Effector CD4-positive, alpha-beta T cell (primary cell): ENCODE data around the gene NEDD8.

Experiments used
- DNase-seq: peaks from one replicate; pipeline ENCODE4 v3.0.0-alpha.2; 2020

Gene NEDD8

DNA sequence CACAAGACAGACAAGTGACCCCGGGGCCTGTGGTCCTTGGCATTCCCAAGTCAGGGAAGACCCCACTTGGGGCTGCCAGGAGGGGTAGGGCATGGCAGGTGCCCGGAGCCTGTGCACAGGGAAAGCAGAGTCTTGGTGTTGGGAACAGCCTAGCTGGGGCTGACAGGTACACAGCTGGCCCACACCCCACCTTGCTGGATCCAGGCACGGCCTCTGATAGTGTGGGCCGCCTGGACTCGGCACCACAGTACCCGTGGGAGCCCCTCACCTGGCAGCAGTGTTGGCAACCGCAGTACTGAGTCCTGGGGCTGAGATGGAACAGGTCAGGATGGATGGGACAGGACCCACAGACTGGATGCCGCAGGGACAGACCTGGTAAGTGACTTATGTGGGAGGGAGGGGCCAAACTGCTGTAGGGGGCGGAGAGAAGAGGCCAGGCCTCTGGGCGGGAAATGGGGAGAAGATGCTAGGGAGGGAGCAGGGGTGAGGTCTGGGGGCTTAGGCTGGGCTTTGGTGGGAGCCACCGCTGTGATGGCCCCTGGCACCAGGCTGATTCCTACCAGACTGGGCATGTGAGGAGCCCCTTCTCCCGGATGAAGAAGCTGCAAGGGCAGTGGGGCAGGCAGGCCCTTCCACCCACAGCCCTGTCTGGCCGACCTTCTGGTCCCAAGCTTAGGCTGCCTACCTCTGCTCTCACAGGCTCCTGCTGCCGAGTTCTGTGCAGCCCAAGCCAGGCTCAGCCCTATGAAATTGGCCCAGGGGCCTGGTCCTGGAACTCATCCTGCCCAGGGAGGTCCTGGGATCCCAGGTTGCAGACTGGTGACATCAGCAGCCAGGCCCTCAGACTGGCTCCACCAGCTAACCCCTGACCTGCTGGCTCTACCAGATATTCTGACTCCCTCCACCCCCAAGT lies 30.9 kb upstream of the NEDD8 start, which contains the start of gene TGM1:
TSS of gene TGM1 (minus strand) at position 357 of the 913 bp plus-strand sequence. CDS start 825 bp downstream, outside the sequence.
- DNase-seq: no peak

DNA sequence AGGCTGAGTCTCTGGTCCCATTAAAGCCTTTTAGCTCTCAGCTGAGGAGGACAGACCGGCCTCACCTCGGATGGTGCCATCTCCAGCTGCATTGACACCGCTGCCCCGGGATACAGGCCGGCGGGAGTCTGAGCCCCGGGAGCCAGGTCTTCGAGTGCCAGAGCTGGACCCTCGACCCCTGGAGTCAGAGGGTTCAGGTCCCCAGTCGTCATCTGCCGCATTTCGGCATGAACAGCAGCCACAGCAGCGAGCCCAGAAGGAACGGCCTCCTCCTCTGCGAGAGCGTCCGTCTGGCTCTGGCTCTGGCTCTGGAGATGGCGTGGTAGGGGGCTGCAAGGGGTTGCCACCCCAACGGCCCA lies 29.8 kb upstream of the NEDD8 start:
- DNase-seq: no peak

DNA sequence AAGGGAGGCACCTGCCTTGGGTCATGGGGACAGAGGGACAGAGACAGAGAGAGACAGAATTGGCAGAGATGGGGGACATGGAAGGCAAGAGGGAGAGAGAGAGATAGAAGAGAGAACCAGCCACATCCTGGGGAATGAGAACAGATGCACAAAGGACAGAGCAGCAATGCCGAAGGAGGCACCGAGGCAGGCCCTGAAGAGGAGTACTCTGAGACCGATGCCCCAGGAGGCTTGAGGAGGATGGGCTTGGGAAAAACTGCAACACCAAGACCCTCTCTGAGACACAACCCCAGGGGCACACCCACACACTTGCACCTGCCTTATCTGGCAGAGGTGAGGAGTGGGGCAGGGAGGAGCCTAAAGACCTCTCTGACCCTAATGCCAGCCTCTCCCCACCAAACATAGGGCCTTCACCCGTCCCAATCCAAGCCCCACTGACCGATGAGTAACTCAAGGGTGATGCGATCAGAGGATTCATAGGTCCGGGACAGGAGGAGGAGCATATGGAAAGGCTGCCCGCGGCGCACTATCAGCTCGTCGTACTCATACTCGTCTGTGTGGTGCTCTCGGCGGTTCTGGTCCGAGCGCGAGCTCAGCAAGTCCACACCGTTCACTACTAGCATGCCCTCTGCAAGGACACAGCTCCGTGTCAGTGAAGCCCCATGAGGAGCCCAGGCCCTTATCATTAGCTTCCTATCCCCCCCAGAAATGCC lies 29.2 kb upstream of the NEDD8 start:
- no peak for DNase-seq

DNA sequence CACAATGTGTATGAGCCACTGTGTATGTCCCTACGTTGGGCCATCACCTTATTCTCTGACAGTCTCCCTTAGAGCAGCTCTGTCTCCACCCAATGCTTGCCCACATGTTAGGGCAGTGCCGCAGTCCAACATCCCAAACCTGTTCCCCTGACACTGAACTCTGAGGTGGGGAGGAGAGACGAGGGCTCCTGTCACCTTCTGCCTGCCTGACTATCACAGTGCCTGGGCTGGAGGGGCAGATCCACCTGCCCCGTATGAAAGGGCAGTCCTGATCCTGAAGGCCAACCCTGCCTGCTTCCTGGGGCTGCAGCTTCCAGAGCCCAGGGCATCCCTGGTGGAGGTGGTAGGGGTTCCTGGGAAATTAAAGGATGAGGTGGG lies 28.6 kb upstream of the NEDD8 start:
- DNase-seq: no peak

DNA sequence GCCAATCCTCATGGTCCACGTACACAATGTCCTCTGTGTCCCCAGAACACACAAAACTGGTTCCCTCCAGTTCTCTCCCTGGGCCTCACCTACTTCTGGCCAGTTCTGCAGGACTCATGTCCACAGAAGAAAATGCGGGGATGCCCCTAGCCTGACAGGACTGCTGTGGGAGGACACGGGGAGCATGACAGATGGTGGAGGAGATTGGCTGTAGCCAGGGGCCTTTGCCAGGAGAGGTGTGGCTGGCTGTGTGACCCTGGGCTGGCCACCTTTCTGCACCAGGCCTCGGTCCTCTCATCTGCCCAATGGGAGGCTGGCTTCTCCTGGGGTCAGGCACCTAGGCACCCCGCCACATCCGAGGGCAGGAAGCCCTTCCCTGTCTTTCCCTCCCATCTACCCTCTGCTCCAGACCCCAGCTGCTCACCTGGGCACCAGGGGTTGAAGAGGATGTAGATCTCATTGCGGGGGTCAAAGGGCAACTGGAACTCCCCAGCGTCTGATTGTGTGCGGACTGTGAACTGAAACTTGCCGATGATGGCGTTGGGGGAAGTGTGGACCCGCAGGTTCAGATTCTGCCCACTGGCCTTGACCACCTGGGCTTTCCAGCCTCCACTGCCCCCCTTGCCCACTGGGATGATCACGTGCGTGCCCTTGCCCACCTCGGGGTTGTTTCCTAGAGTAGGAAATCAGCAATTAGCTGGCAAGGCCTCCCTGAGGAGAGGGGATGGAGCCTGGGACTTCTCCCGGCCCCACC lies 28.0 kb upstream of the NEDD8 start:
- DNase-seq: no peak

DNA sequence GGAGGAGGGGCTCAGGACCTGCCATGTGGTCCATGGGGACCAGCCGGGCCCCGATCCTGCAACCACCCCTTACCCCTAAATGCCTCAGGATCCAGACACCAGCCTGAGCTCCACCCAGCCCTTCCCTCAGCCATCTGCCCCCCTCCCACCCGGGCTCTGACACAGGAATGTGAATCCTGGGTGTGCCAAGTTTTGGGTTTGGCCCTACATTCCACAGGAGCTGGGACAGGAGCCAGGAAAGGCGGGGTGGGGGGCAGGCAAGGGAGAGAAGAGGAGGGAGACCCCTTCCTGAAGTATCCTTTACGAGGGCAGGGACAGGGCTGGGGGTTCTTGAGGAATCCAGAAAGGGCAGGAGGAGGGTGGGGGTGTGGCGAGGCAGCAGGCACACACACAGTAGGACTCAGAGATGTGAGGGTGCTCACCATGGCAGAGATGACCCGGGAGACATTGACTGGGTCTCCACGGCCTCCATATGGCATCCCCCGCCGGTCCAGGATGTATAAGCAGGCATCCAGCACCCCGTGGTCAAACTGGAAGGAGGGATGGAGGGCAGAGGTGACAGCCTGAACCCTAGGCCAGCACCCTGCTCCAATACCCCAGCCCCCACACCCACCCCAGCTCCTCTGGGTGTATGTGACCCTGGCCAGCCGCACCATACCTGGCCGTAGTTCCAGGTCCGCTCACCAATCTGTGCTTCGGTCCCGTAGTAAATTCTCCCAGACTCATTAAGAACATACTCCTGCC lies 27.3 kb upstream of the NEDD8 start:
- DNase-seq: no peak

DNA sequence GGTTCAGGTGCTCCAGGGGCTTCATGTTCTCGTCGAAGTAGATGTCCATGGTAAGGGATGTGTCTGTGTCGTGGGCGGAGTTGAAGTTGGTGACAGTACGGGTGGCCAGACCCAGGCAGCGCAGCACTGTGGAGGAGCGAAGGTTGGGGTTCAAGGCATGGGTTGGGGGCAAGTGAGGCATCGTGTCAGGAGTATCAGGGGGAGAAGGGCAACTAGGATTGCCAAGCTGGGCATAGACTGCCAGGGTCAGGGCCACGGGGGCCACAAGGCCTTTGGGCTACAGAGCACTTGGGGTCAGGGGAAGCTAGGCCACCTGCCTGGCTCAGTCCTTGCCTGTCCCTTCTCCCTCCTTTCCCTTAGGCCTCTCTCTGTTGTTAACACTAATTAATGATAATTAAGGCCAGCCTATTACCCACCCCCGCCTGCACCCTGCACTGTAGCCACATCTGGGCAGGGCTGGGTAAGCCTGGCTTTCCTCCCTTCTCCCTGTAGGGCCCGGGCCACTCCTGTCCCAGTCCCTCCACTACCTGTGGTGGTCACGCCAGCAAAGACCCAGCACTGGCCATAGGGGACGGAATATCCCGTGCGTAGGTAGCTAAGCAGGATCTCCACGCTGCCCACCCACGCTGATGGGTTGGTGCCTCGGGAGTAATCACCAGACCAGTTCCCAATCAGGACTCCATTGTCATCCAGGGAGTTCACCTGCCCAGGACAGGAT lies 26.5 kb upstream of the NEDD8 start:
- no peak for DNase-seq

DNA sequence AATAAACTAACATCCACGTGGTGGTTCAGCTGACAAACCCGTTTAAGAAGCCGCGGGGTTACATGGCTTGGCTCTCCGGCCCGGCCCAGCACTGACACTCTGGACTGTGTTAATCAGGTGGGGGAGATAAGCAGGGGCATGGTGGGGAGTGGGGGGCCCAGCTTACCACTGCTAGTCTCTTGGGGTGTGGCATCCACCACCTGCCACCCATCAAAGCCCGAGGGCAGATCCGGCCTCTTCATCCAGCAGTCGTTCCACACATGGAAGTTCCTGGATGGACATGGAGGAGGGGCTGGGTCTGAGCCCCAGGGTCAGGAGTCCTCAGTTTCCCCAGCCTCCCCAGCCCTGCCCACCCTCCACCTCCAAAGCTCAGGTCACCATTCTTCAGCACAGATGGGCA lies 26.0 kb upstream of the NEDD8 start:
- no peak for DNase-seq

DNA sequence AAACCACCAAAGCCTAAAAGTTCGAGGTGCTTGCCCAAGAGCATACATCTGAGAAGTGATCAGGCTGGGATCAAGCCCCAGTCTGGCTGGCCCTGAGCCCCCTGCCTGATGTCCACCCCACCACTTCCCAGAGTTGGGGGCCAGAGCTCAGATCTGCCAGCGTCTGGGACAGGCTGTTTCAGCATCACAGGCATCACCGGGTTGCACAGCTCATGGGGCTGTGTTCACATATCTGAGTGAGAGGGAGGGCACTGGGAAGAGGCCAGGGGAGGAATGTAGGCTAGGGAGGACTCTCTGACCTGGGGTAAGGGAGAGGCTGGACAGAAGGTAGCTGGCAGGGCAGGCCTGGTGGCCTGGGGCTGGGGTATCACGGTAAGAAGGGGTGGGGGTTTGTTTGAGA lies 24.8 kb upstream of the NEDD8 start:
- no peak for DNase-seq

DNA sequence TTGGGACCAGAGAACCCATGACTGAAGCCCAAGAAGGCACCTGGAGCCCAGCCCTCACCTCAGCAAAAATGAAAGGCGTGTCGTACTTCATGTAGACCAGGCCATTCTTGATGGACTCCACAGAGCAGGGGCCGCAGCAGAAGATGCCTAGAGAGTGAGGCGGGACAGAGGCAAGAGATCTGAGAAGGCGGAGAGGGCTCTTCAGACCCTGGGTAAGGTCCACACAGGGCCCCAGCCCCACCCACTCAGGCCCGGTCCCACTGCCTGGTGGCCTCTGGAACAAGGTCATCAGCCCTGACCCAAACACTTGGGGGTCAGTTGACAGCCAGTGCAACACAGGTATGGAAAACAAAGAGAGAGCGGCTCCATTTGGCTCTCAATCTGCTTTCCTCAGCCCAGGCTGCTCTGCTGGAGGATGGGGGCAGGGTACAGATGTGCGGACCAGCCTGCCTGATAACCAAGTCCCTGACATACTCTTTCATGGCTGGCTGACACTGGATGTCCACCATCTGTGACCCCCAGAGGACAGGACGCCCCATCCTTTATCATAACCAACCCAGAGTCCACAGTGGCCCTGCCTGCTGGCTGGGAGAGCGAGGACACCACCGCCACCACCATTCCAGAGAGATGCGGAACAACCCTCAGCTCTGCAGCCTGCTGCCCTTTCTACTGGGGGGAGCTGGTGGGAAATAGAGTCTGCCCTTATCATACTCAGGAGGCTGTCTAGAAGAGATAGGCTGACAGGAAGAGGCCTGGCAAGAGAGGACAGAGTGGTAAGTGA lies 24.0 kb upstream of the NEDD8 start:
- DNase-seq: no peak

DNA sequence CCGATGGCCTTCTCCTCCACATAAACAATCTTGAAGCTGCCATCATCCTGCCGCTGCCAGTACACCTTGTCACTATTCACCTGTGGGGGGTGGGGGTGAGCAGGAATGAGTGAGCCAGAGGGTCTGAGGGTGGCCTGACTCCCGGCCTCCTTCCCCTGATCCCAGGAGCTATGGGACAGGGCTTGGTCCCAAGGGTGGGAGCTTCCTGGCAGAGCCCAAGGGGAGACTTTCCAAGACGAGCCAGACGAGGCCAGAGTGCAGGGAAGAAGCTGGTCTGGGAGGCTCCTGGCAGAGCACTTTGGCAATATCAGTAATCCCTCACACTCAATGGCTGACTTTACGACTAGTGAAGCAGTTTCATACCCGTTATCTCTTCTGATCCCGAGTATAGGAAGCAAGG lies 23.3 kb upstream of the NEDD8 start:
- DNase-seq: no peak

DNA sequence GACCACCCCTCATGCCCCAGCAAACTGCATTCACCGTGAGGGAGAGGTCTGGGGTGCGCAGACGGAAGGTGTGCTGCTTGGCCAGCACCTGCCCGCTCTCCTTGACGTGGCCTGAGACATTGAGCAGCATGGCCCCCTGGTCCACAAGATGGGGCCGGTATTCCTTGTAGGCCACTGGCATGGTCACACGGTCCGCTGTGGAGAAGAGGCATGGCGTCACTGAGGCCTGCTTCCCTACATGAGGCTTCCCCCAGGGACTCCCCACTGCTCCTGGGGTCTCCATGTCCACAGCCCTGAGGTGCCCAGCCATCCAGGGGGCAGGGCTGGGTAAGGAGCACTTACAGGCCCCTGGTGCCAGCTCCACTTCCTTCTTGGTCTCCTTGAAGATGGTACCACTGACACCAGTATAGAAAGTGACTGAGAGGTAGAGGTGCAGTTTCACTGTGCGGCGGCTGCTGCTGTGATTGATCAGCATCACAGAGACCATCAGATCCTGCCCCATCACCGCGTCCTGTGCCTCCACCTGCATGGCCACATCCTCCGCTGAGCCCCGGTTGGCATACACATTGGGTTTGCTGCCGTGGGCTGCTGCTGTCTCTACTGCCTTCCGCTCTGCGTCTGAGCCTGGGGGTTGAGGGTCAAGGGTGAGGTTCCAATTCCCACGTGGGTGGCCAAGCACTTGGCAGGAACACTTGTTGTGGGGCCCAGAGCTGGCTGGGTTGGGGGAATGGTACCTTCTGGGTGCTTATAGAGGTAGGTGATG lies 22.6 kb upstream of the NEDD8 start:
- no peak for DNase-seq

DNA sequence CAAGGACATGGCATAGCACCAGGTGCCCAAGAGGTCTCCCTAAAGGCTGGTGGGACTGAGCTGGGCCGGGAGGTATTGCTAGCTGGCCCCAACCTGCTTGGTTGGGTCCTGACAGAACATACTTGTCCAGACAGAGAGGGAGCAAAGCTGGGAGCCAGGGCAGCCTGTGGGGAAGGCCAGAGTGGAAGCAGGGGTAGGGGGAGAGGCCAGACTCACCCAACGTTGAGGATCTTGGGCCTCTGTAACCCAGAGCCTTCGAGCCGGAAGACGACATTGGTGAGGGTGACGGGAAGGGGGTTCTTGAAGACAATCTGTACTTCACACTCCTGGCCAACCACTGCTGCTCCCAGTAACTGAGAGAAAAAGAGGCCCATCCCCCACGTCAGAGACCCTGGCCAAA lies 21.8 kb upstream of the NEDD8 start:
- no peak for DNase-seq

DNA sequence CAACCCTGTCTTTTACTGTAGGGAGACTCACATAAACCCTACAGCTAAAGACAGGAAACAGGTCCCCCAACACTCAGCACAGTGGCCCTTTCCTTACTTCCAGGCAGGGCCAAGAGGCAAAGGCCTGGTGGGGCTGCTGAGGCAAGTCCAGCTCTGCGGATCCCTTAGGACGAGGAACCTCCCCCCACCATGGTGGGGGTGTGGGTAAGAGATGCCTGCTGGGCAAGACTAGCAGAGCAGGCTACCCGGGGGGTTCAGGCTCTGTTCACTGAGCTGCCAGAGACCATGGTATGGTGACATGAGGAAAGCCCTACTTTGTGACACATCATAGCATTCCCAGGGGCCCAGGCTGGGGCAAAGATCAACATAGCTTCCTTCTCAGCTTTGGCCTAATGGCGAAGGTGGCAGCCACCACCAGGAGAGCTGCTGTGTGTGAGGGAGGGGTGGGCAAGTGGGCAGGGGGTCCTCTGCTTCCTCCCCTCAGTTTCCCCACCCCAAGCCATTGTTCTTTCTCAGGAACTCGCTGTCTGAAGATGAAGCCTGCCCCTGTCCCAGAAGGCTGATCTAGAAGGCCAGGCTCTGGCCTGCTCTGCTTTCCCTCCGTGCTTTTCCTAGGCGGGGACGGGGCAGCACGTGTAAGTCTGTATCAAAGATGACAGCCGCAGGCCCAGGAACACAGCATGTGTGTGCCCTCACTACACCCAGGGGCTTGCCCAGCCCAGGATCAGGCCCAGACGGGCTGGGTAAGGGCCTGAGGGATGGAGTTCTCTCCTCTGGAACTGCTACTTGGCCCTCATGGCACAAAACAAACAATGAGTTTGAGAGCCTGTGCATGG lies 20.3 kb upstream of the NEDD8 start:
- no peak for DNase-seq

DNA sequence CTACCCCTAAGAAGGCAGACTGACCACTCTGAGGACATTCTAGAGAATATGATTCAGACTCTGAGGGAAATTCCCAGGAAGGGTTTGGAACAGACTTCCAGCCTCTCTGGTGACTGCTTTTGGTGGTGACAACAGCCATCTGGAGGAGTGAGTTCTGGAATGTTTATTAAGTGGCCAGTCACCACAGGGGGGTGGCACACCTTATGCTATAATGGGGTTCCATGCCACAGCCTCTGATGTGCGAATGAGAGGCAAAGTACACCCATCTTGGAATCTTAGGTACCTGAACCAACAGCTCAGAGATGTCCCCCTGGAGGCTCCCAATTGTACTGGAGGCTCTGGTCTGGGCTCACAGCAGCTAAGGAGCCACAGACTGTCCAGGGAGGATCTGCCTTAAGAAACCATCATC lies 19.7 kb upstream of the NEDD8 start:
- DNase-seq: no peak

DNA sequence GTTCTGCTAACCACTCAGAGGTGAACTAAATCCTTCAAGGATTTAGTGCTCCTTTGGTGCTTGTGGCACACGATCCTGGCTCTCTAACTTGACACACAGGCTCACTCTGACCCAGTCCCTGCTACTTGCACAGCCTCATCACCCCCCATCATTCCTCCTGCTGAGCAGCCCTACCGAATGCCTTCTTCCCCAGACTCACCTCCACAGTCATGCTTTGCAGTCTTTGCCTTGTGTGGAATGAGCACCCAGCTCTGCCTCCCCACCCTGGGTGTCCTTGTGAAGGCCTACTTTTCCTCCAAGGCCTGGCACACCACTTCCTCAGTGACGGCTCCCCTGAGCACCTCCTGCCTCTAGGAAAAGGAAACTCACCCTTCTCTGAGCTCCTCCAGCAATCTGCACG lies 18.2 kb upstream of the NEDD8 start:
- no peak for DNase-seq

DNA sequence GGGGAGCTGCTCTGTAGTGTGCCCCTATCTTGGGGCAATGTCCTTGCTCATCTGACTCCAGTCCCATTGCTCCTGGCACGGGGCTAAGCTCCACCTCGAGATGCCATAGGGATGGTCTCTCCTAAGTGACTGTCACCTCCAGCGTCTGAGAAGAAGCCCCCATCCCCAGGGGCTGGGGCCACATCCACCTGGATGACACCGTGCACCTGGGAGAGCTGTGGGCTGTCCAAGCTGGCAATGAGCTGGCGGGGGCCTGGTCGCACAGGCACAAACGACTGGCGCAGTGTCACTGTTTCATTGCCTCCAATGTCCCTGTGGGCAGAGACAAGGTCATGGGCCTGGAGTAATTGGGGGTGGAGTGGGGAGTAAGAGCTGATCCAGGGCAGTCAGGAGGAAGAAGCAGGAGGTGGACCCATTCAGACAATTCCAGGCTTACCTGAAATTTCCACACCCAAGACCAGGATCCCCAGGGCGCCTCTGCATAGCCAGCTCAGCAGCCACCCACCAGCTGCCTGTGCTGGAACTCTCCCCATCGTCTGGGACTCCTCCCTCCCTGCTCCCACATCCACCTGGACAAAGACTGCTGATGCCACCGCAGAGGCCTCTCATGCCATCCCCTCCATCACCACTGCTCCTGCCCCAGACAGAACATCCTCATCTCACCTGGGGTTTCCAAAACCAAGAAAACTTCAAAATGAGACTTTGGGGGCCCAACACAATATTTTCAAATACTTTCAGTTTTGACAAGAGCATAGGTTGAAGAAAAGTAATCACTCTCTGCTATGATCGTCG lies 17.3 kb upstream of the NEDD8 start:
- no peak for DNase-seq

DNA sequence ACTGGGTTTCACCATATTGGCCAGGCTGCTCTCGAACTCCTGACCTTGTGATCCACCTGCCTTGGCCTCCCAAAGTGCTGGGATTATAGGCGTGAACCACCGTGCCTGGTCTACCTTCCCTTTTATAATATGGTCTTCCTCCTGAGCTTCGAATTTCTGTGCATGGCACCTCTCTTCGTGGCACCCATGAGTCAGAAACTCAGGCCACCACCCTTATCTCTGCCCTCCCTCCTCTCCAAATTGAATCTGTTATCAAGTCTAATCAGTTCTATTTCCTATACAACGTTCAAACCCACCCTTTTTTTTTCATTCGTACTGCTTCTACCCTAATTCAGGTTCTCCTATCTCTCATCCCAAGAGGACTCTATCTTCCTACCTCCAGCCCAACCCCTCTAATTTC lies 15.3 kb upstream of the NEDD8 start:
- no peak for DNase-seq

DNA sequence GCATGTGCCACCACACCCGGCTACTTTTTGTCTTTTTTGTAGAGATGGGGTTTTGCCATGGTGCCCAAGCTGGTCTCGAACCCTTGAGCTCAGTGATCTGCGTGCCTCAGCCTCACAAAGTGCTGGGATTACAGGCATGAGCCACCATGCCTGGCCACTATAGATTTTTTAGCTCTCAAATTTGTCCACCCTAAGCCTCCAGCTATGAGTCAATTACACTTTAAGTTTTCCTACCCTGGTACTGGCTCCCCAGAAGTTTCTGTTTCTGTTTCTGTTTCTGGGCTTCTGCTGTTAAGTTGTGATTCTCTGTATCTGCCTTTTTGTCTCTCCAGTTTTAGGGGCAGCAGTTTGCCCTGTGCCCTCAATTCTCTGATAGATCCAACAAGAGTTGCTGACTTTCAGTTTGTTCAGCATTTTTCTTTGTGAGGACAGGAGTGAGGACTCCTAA lies 14.6 kb upstream of the NEDD8 start:
- no peak for DNase-seq
